IMR-90 (cell line): ENCODE measurements around the gene DPEP2NB. TPM values are rescaled to one million over a fixed set of nuclear protein-coding genes. Genes with fewer than 3 reads are reported as not detected.

Experiments
- ATAC-seq: fragments of 200-7000 bp; cut with Tn5 transposase; 2 replicates; pipeline ENCODE4 v1.9.1; 2020; ENCODE audit warnings: low read depth, mild to moderate bottlenecking, moderate library complexity
- BruUV-seq: library from RNA; stranded (reverse); fragments of 400-500 nt; replicated peaks from 2 replicates; lab custom pipeline; 2021; lab: Mats Ljungman, UMichigan
- CTCF ChIA-PET: fragments of 300-600 bp; formaldehyde crosslinking; extraction: SDS; loops from one replicate; lab custom pipeline; 2021; ENCODE audit warnings: antibody characterized with exemption; lab: Yijun Ruan, JAX
- POLR2A ChIA-PET: fragments of 300-600 bp; sonication (Branson Sonifier 250); formaldehyde crosslinking; loops from one replicate; lab custom pipeline; 2022; ENCODE audit warnings: antibody characterized with exemption; ENCODE audit not compliant: unreplicated experiment; lab: Charles Lee
- DNase-seq: peaks from one replicate; pipeline ENCODE4 v3.0.0; 2013
- H2AFZ ChIP-seq: replicated peaks from 2 replicates; pipeline ENCODE3; 2013; ENCODE audit warnings: low read length, mild to moderate bottlenecking; ENCODE audit not compliant: poor library complexity
- H2AK5ac ChIP-seq: 2 replicates; pipeline ENCODE4 v1.6.1; 2013; ENCODE audit warnings: low read depth, low read length, inconsistent platforms
- H2AK9ac ChIP-seq: replicated peaks from 2 replicates; pipeline ENCODE3; 2013; ENCODE audit warnings: mild to moderate bottlenecking, low read depth, low read length, moderate library complexity; ENCODE audit not compliant: poor library complexity
- H2BK120ac ChIP-seq: 2 replicates; pipeline ENCODE4 v1.6.1; 2013; ENCODE audit warnings: low read depth, low read length, inconsistent platforms
- H2BK15ac ChIP-seq: 3 replicates; pipeline ENCODE4 v1.6.1; 2013; ENCODE audit warnings: low read depth, low read length, inconsistent platforms
- H2BK20ac ChIP-seq: 2 replicates; pipeline ENCODE4 v1.6.1; 2013; ENCODE audit warnings: low read depth, mild to moderate bottlenecking, inconsistent platforms, low read length, moderate library complexity
- H2BK5ac ChIP-seq: 2 replicates; pipeline ENCODE4 v1.6.1; 2013; ENCODE audit warnings: mild to moderate bottlenecking, low read depth, low read length, inconsistent platforms; ENCODE audit not compliant: poor library complexity, severe bottlenecking
- H3K14ac ChIP-seq: replicated peaks from 2 replicates; pipeline ENCODE4 v1.6.1; 2013; ENCODE audit warnings: low read depth, low read length, inconsistent platforms
- H3K18ac ChIP-seq: 2 replicates; pipeline ENCODE4 v1.6.1; 2013; ENCODE audit warnings: low read depth, low read length, control low read depth
- H3K23ac ChIP-seq: 2 replicates; pipeline ENCODE4 v1.6.1; 2013; ENCODE audit warnings: low read depth, low read length, inconsistent platforms
- H3K27ac ChIP-seq: 2 replicates; pipeline ENCODE4 v1.5.1; 2013; ENCODE audit warnings: mild to moderate bottlenecking, control low read depth, low read length; ENCODE audit not compliant: insufficient read depth
- H3K27me3 ChIP-seq: 2 replicates; pipeline ENCODE4 v1.6.1; 2013; ENCODE audit warnings: low read length; ENCODE audit not compliant: control insufficient read depth, insufficient read depth
- H3K36me3 ChIP-seq: 2 replicates; pipeline ENCODE4 v1.6.1; 2013; ENCODE audit warnings: low read length, mixed read lengths; ENCODE audit not compliant: control insufficient read depth, insufficient read depth
- H3K4ac ChIP-seq: 2 replicates; pipeline ENCODE4 v1.6.1; 2013; ENCODE audit warnings: low read depth, low read length, inconsistent platforms
- H3K4me1 ChIP-seq: 2 replicates; pipeline ENCODE4 v1.6.1; 2013; ENCODE audit warnings: low read length, mixed read lengths; ENCODE audit not compliant: control insufficient read depth, insufficient read depth
- H3K4me2 ChIP-seq: 2 replicates; pipeline ENCODE4 v1.6.1; 2013; ENCODE audit warnings: low read depth, mild to moderate bottlenecking, control low read depth, low read length, moderate library complexity
- H3K4me3 ChIP-seq: 2 replicates; pipeline ENCODE4 v1.5.1; 2013; ENCODE audit warnings: low read depth, mild to moderate bottlenecking, control low read depth, low read length, moderate library complexity; ENCODE audit not compliant: insufficient read depth
- H3K56ac ChIP-seq: 2 replicates; pipeline ENCODE4 v1.6.1; 2013; ENCODE audit warnings: low read length, inconsistent platforms; ENCODE audit not compliant: insufficient read depth; ENCODE audit errors: extremely low read depth
- H3K79me1 ChIP-seq, 2 experiments: 2 replicates each; pipeline ENCODE4 v1.6.1; 2013; ENCODE audit warnings: low read length in 2 of 2, inconsistent platforms in 1 of 2, low read depth in 1 of 2
- H3K9ac ChIP-seq: 2 replicates; pipeline ENCODE4 v1.6.1; 2013; ENCODE audit warnings: low read depth, low read length, control low read depth
- H3K9me1 ChIP-seq: 2 replicates; pipeline ENCODE4 v1.6.1; 2013; ENCODE audit warnings: low read length, inconsistent platforms; ENCODE audit not compliant: insufficient read depth
- H3K9me3 ChIP-seq: 2 replicates; pipeline ENCODE4 v1.6.1; 2013; ENCODE audit warnings: low read length; ENCODE audit not compliant: control insufficient read depth, insufficient read depth
- H4K20me1 ChIP-seq: 2 replicates; pipeline ENCODE4 v1.6.1; 2013; ENCODE audit warnings: low read length, inconsistent platforms; ENCODE audit not compliant: insufficient read depth
- H4K5ac ChIP-seq: 2 replicates; pipeline ENCODE4 v1.6.1; 2013; ENCODE audit warnings: mild to moderate bottlenecking, low read depth, low read length, control low read depth
- H4K8ac ChIP-seq, 2 experiments: 2 replicates each; pipeline ENCODE4 v1.6.1; 2013; ENCODE audit warnings: low read depth in 2 of 2, low read length in 2 of 2, control low read depth in 1 of 2, inconsistent platforms in 1 of 2
- H4K91ac ChIP-seq: 2 replicates; pipeline ENCODE4 v1.6.1; 2013; ENCODE audit warnings: low read depth, low read length, inconsistent platforms; ENCODE audit not compliant: insufficient read depth
- CEBPB ChIP-seq: IDR thresholded peaks from 2 replicates; pipeline ENCODE4 v1.6.1; 2012; ENCODE audit warnings: low read depth, low read length, improper control_type of control experiment
- FOS ChIP-seq: fragments of 150-350 bp; IDR thresholded peaks from 2 replicates; pipeline ENCODE4 v1.6.1; 2016; ENCODE audit warnings: low read depth, low read length
- MAFK ChIP-seq: IDR thresholded peaks from 2 replicates; pipeline ENCODE4 v1.6.1; 2012; ENCODE audit warnings: low read depth, low read length, improper control_type of control experiment
- MAZ ChIP-seq: IDR thresholded peaks from 2 replicates; pipeline ENCODE4 v1.6.1; 2012; ENCODE audit warnings: low read depth, mild to moderate bottlenecking, low read length, improper control_type of control experiment, moderate library complexity, borderline replicate concordance
- MXI1 ChIP-seq: IDR thresholded peaks from 2 replicates; pipeline ENCODE4 v1.6.1; 2012; ENCODE audit warnings: low read depth, mild to moderate bottlenecking, low read length, moderate library complexity, borderline replicate concordance
- NFE2L2 ChIP-seq: fragments of 150-350 bp; IDR thresholded peaks from 2 replicates; pipeline ENCODE4 v1.6.1; 2016; ENCODE audit warnings: low read depth, mild to moderate bottlenecking, low read length
- POLR2A ChIP-seq: IDR thresholded peaks from 2 replicates; pipeline ENCODE4 v1.6.1; 2012; ENCODE audit warnings: mild to moderate bottlenecking, low read depth, low read length
- RAD21 ChIP-seq: IDR thresholded peaks from 2 replicates; pipeline ENCODE4 v1.6.1; 2012; ENCODE audit warnings: low read length, improper control_type of control experiment
- RCOR1 ChIP-seq: IDR thresholded peaks from 2 replicates; pipeline ENCODE4 v1.6.1; 2012; ENCODE audit warnings: mild to moderate bottlenecking, low read length, improper control_type of control experiment; ENCODE audit not compliant: insufficient replicate concordance
- RFX5 ChIP-seq: IDR thresholded peaks from 2 replicates; pipeline ENCODE4 v1.8.0; 2012; ENCODE audit warnings: low read depth, mild to moderate bottlenecking, low read length, moderate library complexity
- SMC3 ChIP-seq: fragments of 150-350 bp; IDR thresholded peaks from 2 replicates; pipeline ENCODE4 v1.6.1; 2016; ENCODE audit warnings: low read depth, mild to moderate bottlenecking, antibody characterized with exemption, low read length, moderate library complexity
- WGBS, 2 experiments: methylation state at CpG; one replicate each; pipeline versions ENCODE4 v1.1.5 to v1.1.7; 2013; ENCODE audit warnings: missing lambda C conversion rate in 2 of 2; ENCODE audit not compliant: insufficient read length in 1 of 2; ENCODE audit errors: extremely low coverage in 2 of 2; 5-methylcytosine and 5-hydroxymethylcytosine counted together
- dilution Hi-C: fragments of 300-500 bp; cut with HindIII; formaldehyde crosslinking; loops from one replicate; pipeline ENCODE4 v1.14.3; 2018; ENCODE audit warnings: low sequenced_read_pairs; ENCODE audit not compliant: unreplicated experiment
- in situ Hi-C: fragments of 300-500 bp; cut with MboI; formaldehyde crosslinking; loops from 3 replicates; pipeline ENCODE4 v1.14.3; 2019; ENCODE audit warnings: low sequenced_read_pairs, inconsistent platforms, mixed read lengths
- intact Hi-C: fragments of 100-400 bp; cut with micrococcal nuclease; formaldehyde crosslinking; loops from 2 replicates; pipeline ENCODE4 v1.10.0; 2022
- polyA plus RNA-seq, 3 experiments: library from polyadenylated mRNA; depleted of rRNA; stranded (reverse); fragments of >200 nt; gene quantifications; 2 replicates each; pipeline ENCODE4 v1.2.3, GENCODE V29; 2012; ENCODE audit warnings: low replicate concordance in 1 of 3
- total RNA-seq: library from RNA; depleted of rRNA; stranded (reverse); fragments of >200 nt; gene quantifications from 2 replicates; pipeline ENCODE4 v1.2.3, GENCODE V29; 2012
- TF ChIP-seq, protein P1 (sequence below): fragments of 150-350 bp; IDR thresholded peaks from 2 replicates; pipeline ENCODE4 v1.6.1; 2017; ENCODE audit warnings: mild to moderate bottlenecking, antibody characterized with exemption, low read length, low read depth
- TF ChIP-seq, protein P2 (sequence below): conservative IDR thresholded peaks from 2 replicates; pipeline ENCODE4 v1.5.1; 2012; ENCODE audit warnings: mild to moderate bottlenecking, low read depth, low read length, improper control_type of control experiment
- TF ChIP-seq, protein P3 (sequence below): fragments of 150-350 bp; IDR thresholded peaks from 2 replicates; pipeline ENCODE4 v1.6.1; 2016; ENCODE audit warnings: low read depth, mild to moderate bottlenecking, low read length, moderate library complexity, borderline replicate concordance

The DPEP2NB gene
- total and polyA plus RNA-seq, 2 of the 4 experiments (the other 2 are of a cell fraction): not detected

DNA sequence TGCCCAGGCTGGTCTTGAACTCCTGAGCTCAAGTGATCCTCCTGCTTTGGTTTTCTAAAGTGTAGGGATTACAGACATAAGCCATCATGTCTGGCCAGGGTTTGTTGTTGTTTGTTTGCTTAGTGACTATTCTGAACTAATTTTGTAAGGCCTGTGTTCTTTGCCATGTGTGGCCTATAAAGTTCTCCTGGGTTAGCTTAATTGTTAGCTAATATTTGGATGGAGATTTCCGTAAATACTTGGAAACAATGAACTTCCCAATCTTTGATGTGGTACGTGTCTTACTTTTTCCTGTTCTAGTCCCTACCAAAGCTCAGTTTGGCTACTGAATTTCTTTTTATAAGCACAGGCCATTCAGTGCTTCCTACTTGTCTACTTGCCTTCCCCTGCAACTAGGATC, 32.3 kb upstream of the DPEP2NB start:
- Histone ChIP-seq H2BK5ac (no peak overlapping the region), H4K91ac (no peak overlapping the region), H2AK5ac (no peak overlapping the region), H4K8ac (no peak overlapping the region), H3K23ac (no peak overlapping the region), H3K36me3 (peaks cover 22% of the 10 kb centered on the region), H4K20me1 (no peaks in the 10 kb centered on the region), H2BK15ac (no peak overlapping the region), H2AK9ac (no peak overlapping the region), H2BK120ac (no peak overlapping the region), H4K5ac (no peak overlapping the region), H3K4me3 (no peak overlapping the region), H3K14ac (no peak overlapping the region), H3K4ac (no peak overlapping the region), H3K18ac (no peak overlapping the region), H3K9ac (no peak overlapping the region), H3K9me1 (no peaks in the 10 kb centered on the region), H2BK20ac (no peak overlapping the region), H3K4me2 (no peak overlapping the region), H3K27ac (no peak overlapping the region), H3K4me1 (no peaks in the 10 kb centered on the region), H3K9me3 (no peaks in the 10 kb centered on the region), H2AFZ (no peak overlapping the region), H3K27me3 (no peaks in the 10 kb centered on the region), H3K56ac (no peak overlapping the region), H3K79me1 (peaks cover 0 to 3% of the 10 kb centered on the region in 2 experiments; a peak in 2 of 4 replicates)
- CTCF ChIA-PET: no interaction called here
- DNase-seq (no peak), ATAC-seq (no peak)
- in situ Hi-C loops (no loop called here), intact Hi-C loops (no loop called here), dilution Hi-C loops (no loop called here)
- TF ChIP-seq, protein P1, sequence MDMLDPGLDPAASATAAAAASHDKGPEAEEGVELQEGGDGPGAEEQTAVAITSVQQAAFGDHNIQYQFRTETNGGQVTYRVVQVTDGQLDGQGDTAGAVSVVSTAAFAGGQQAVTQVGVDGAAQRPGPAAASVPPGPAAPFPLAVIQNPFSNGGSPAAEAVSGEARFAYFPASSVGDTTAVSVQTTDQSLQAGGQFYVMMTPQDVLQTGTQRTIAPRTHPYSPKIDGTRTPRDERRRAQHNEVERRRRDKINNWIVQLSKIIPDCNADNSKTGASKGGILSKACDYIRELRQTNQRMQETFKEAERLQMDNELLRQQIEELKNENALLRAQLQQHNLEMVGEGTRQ: no peak
- TF ChIP-seq, protein P2, sequence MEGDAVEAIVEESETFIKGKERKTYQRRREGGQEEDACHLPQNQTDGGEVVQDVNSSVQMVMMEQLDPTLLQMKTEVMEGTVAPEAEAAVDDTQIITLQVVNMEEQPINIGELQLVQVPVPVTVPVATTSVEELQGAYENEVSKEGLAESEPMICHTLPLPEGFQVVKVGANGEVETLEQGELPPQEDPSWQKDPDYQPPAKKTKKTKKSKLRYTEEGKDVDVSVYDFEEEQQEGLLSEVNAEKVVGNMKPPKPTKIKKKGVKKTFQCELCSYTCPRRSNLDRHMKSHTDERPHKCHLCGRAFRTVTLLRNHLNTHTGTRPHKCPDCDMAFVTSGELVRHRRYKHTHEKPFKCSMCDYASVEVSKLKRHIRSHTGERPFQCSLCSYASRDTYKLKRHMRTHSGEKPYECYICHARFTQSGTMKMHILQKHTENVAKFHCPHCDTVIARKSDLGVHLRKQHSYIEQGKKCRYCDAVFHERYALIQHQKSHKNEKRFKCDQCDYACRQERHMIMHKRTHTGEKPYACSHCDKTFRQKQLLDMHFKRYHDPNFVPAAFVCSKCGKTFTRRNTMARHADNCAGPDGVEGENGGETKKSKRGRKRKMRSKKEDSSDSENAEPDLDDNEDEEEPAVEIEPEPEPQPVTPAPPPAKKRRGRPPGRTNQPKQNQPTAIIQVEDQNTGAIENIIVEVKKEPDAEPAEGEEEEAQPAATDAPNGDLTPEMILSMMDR: no peak
- TF ChIP-seq RAD21 (no peak), NFE2L2 (no peak), MAFK (no peak), SMC3 (no peak), MAZ (no peak), RFX5 (no peak), RCOR1 (no peak), FOS (no peak), CEBPB (no peak), POLR2A (no peak), MXI1 (no peak)
- TF ChIP-seq, protein P3, sequence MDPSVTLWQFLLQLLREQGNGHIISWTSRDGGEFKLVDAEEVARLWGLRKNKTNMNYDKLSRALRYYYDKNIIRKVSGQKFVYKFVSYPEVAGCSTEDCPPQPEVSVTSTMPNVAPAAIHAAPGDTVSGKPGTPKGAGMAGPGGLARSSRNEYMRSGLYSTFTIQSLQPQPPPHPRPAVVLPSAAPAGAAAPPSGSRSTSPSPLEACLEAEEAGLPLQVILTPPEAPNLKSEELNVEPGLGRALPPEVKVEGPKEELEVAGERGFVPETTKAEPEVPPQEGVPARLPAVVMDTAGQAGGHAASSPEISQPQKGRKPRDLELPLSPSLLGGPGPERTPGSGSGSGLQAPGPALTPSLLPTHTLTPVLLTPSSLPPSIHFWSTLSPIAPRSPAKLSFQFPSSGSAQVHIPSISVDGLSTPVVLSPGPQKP: no peak
- BruUV-seq: no TSS peak
- WGBS, 2 experiments: no CpG with 5 or more reads among the region's 2 CpGs
- POLR2A ChIA-PET: no interaction called here
